Measurements from ENCODE around the gene CLCNKA. TPM values are rescaled to one million over a fixed set of nuclear protein-coding genes. Genes with fewer than 3 reads are reported as not detected.
"Not testable (repeated sequence)": the region's sequence is repeated elsewhere in the genome, so short reads cannot be mapped to it uniquely, and the experiment has no call there.

Gene CLCNKA
- total RNA-seq, 8 experiments from 2014 or later: 0.04 to 0.35 TPM; not detected in 6

DNA sequence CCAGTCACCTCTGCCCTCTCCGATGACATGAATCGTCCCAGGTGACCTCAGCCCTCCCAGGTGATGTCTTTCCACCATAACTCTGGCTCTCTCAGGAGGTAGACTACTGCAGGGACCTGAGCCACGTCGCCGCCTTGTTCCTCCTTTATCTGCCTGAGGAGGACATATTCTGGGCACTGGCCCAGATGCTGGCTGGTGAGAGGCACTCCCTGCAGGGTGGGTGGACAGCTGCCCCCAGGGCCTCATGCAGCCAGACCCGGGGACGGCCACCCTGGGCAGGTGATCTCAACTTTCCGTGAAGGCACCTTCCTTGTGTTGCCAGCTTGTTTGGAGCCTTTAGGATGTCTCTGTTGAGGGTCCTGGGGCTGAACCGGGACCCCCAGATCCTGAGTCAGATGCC is 32.1 kb upstream of the CLCNKA start:
- ATAC-seq (replicated peaks in 6 of 8): no peak
- WGBS, 10 experiments: 80 to 87% (median 84%) methylated on average over 1 to 8 of the region's 9 CpGs; no CpG with 5 or more reads in 4 of the 10 experiments
- no peak overlapping the region for H3K4me3 ChIP-seq
- no peak overlapping the region for H3K27ac ChIP-seq
- no peaks in the 10 kb centered on the region for H3K4me1 ChIP-seq (replicated peaks in 1 of 2)
- in situ Hi-C loops (cut with MboI; ENCODE audit: low pct_unique_long_range_greater_than_20kb in 2 of 9, low sequenced_read_pairs in 9 of 9, unreplicated experiment in 9 of 9): loop anchor here in 2 of 9 experiments (25.0 kb wide), 1 partner anchor 177 kb away; the partner anchor contains the start of gene UQCRHL (in 2 of the 2)

DNA sequence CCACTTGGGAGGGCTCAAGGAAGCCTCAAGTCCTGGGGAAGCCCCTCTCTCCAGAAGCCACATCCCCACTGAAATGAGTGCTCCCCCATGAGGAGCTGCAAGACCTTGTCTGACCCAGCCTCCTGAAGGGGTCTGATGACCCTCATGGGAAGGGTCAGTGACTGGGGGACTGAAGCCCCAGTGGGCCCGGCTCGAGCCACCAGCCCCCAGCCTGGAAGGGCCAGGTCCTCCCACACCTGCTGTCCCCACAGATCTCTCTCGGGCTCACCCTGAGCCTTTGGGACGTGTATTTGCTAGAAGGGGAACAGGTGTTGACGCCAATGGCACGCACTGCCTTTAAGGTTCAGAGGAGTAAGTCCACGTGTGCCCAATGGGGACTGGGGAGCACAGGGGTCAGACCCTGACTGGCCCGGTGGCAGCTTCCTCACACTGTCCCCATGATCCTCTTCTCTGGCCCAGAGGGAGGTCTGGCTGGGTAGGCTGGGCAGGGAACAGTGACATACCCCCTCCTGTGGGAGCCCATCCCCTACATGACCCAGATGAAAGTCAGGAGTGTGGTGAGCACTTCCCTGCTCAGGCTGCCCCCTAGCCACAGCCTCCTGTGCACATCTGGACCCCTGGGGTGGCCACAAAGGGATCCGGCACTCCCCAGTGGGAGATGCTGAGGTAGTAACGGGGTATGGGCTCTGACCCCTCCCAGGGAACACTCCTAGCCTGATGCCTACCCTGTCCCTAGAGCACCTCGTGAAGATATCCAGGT is 30.2 kb upstream of the CLCNKA start:
- Histone ChIP-seq H3K4me3 (no peak overlapping the region), H3K4me1 (replicated peaks in 1 of 2) (no peaks in the 10 kb centered on the region), H3K27ac (no peak overlapping the region)
- peak in 1 of 8 experiments; percentile 8 for ATAC-seq (replicated peaks in 6 of 8)
- 83 to 100% (median 93%) methylated on average over 1 to 3 of the region's 11 CpGs; no CpG with 5 or more reads in 5 of the 10 experiments for WGBS, 10 experiments
- in situ Hi-C loops (cut with MboI; ENCODE audit: low pct_unique_long_range_greater_than_20kb in 2 of 9, low sequenced_read_pairs in 9 of 9, unreplicated experiment in 9 of 9): loop anchor here in 2 of 9 experiments (25.0 kb wide), 1 partner anchor 179 kb away; the partner anchor contains the start of gene UQCRHL (in 2 of the 2)

DNA sequence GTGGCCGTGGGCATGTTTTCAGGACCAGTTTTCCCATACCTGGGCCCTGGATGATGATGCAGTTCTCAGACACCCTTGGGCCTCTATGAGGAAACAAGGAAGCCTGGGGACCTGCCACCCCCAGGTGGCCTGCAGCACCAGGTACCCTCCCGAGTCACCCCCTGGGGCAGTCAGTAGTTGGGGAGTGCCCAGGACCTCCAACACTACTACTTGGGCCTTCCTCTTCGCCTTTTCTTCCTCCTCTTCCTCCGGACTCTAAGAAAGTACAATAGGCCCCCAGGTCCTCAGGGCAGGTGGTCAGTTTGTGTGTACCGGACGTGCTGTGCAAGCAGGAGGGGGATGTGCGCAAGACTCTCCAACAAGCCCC is 29.7 kb upstream of the CLCNKA start:
- no peaks in the 10 kb centered on the region for H3K4me1 ChIP-seq (replicated peaks in 1 of 2)
- ATAC-seq (replicated peaks in 6 of 8): no peak
- no peak overlapping the region for H3K27ac ChIP-seq
- WGBS, 10 experiments: 79 to 87% (median 79%) methylated on average over 2 to 6 of the region's 7 CpGs; no CpG with 5 or more reads in 6 of the 10 experiments
- H3K4me3 ChIP-seq: no peak overlapping the region
- in situ Hi-C loops (cut with MboI; ENCODE audit: low pct_unique_long_range_greater_than_20kb in 2 of 9, low sequenced_read_pairs in 9 of 9, unreplicated experiment in 9 of 9): loop anchor here in 2 of 9 experiments (25.0 kb wide), 1 partner anchor 180 kb away; the partner anchor contains the start of gene UQCRHL (in 2 of the 2)

DNA sequence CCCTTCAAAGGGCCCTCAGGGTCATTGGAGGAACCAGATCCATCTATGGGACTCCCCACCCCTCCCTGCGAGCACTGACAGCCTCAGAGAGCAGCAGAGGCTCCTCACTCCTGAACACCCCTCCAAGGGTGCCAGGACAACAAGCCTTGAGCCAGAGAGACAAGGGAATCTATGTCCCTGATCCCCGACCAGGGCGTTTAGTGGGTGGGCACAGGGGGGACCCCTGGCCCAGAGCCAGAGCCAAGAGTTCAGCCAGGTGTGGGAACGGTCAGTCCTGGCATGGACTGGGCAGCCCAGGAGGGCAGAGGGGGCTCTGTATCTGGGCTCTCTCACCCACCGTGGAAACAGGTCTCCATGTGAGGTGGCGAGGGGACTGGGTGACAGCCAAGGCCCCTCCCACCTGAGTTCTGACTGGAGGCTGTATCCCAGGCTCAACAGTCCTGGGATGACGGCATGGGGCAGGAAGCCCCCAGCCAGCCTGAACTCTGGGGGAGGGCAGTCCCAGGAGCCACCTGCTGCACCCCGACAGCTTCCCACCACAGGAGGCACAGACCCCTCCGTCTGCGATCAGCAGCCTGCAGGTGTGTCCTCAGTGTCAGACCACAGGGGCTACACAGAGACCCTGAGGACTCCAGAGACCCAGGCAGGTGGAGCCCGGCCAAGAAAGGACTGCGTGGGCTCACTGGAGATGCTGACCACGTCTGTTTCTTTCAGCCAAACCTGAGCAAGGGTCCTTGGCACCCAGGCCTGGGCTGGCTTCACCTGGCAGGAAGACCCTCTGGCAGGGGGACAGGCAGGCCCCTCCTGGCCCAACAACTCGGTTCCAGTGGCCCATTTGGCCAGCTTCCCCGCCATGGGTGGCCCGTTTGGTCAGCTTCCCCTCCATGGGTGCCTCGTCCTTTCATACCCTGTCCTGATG is 29.0 kb upstream of the CLCNKA start:
- Histone ChIP-seq H3K4me3 (no peak overlapping the region), H3K4me1 (replicated peaks in 1 of 2) (no peaks in the 10 kb centered on the region), H3K27ac (no peak overlapping the region)
- no peak for ATAC-seq (replicated peaks in 6 of 8)
- in situ Hi-C loops (cut with MboI; ENCODE audit: low pct_unique_long_range_greater_than_20kb in 2 of 9, low sequenced_read_pairs in 9 of 9, unreplicated experiment in 9 of 9): loop anchor here in 2 of 9 experiments (25.0 kb wide), 1 partner anchor 181 kb away; the partner anchor contains the start of gene UQCRHL (in 2 of the 2)
- 66 to 100% (median 77%) methylated on average over 1 to 12 of the region's 17 CpGs; no CpG with 5 or more reads in 4 of the 10 experiments for WGBS, 10 experiments

DNA sequence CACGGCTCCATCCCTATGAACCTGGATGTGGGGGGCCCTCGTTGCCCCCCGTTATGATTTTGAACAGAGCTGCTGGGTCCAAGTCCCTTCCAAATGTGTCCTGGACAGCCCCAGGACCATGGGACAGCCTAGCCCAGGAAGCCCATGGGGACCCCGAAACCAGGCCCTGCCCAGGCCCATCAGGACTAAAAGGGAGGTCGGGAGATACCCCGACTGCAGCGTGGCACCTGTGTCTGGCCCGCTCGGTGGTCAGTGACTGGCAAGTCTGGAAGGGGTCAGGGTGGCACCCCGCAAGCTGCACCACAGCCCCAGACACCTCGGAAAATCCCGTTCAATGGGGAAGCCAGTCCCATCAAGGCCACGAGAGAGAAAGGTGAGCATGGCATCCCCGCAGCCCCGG is 28.2 kb upstream of the CLCNKA start:
- H3K27ac ChIP-seq: no peak overlapping the region
- in situ Hi-C loops (cut with MboI; ENCODE audit: low pct_unique_long_range_greater_than_20kb in 2 of 9, low sequenced_read_pairs in 9 of 9, unreplicated experiment in 9 of 9): loop anchor here in 2 of 9 experiments (25.0 kb wide), 1 partner anchor 181 kb away; the partner anchor contains the start of gene UQCRHL (in 2 of the 2)
- peak in 1 of 8 experiments; percentile 1 for ATAC-seq (replicated peaks in 6 of 8)
- no peaks in the 10 kb centered on the region for H3K4me1 ChIP-seq (replicated peaks in 1 of 2)
- 80 to 90% (median 90%) methylated on average over 1 to 9 of the region's 15 CpGs; no CpG with 5 or more reads in 7 of the 10 experiments for WGBS, 10 experiments
- H3K4me3 ChIP-seq: no peak overlapping the region

DNA sequence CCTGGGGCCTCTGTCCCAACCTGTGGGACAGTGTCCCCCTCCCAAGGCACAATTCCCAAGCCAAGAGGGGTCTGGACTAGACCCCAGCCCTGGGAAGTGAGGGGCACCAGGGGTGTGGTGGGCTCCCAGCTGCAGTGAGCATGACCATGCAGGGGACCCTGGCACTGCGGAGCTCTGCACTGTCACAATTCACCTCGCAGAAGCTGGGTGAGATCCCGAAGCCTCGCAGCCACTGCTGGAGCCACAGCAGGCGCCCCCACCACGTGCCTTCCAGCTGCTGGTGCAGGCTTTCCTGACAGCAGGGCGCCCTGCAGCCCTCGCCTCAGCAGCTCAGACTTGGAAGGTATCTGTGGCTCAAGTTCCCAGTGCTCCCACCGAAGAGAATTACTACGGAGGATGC is 27.8 kb upstream of the CLCNKA start:
- no peaks in the 10 kb centered on the region for H3K4me1 ChIP-seq (replicated peaks in 1 of 2)
- ATAC-seq (replicated peaks in 6 of 8): peak in 2 of 8 experiments; percentile 1 to 6
- no peak overlapping the region for H3K4me3 ChIP-seq
- WGBS, 10 experiments: 80 to 100% methylated on average over 3 of the region's 10 CpGs; no CpG with 5 or more reads in 8 of the 10 experiments
- in situ Hi-C loops (cut with MboI; ENCODE audit: low pct_unique_long_range_greater_than_20kb in 2 of 9, low sequenced_read_pairs in 9 of 9, unreplicated experiment in 9 of 9): loop anchor here in 2 of 9 experiments (25.0 kb wide), 1 partner anchor 182 kb away; the partner anchor contains the start of gene UQCRHL (in 2 of the 2)
- no peak overlapping the region for H3K27ac ChIP-seq

DNA sequence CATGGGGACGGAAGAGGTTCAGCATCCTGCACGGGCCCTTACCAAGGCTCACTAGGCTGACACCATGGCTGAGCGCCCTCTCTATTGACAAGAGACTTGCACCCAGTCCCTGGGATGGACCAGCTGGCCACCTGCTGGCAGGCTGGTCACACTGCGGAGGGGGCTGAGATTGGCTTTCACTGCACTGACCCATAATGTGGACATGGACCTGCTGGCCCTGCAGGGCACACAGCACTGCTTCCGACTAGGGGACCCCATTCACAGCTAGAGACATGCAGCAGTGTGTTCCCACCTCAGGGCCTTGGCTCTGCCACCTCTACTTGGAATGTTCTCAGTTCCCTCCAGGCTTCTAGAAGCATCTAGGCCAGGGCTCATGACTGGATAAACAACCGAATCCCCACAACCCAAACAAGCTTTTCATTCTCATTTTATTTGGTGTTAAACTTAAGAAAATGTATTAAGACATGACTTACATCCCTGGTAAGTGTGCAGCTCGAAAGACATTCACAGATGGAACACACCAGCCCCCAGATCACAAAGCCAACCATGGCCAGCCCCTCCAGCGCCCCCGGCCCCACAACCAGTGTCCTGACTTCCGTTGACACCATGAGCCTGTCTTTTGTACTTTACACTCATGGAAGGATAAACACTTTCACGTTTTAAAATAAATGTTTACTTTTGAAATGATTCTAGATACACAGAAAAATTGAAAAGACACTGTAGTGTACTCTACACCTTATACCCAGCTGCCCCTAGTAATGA is 27.1 kb upstream of the CLCNKA start:
- 25 to 80% (median 67%) methylated on average over 1 to 6 of the region's 11 CpGs; no CpG with 5 or more reads in 1 of the 10 experiments for WGBS, 10 experiments
- Histone ChIP-seq H3K4me1 (replicated peaks in 1 of 2) (no peaks in the 10 kb centered on the region), H3K27ac (no peak overlapping the region), H3K4me3 (no peak overlapping the region)
- in situ Hi-C loops (cut with MboI; ENCODE audit: low pct_unique_long_range_greater_than_20kb in 2 of 9, low sequenced_read_pairs in 9 of 9, unreplicated experiment in 9 of 9): loop anchor here in 2 of 9 experiments (25.0 kb wide), 1 partner anchor 182 kb away; the partner anchor contains the start of gene UQCRHL (in 2 of the 2)
- peak; percentile 76 to 98 (median 86) for ATAC-seq (replicated peaks in 6 of 8)

DNA sequence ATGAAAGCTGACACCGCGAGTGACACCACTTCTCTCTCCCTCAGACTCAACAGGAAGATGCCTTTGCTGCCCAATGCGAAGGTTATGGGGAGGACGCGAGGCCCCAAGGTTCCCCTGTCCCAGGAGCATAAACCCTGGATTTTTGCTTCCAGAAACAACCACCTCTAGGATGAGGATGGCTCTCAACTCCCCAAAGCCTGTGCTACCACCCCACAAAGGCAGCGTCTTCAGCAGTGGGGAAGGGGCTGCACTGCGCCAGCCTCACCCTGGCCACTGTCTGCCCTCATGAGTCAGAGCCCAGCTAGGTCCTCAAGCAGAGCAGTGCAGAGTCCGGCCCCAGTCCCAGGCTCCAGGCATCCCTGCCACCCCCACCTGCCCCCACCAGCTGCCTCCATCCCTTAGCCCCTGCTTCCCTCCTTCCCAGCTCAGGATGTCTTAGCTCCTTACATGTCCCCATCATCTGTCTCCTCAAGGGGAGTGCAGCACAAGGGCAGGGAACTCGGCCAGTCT is 24.7 kb upstream of the CLCNKA start:
- H3K27ac ChIP-seq: no peak overlapping the region
- in situ Hi-C loops (cut with MboI; ENCODE audit: low pct_unique_long_range_greater_than_20kb in 2 of 9, low sequenced_read_pairs in 9 of 9, unreplicated experiment in 9 of 9): loop anchor here in 2 of 9 experiments (25.0 kb wide), 1 partner anchor 185 kb away; the partner anchor contains the start of gene UQCRHL (in 2 of the 2)
- no peak overlapping the region for H3K4me3 ChIP-seq
- 47 to 100% (median 79%) methylated on average over 1 to 3 of the region's 9 CpGs; no CpG with 5 or more reads in 5 of the 10 experiments for WGBS, 10 experiments
- ATAC-seq (replicated peaks in 6 of 8): no peak
- no peaks in the 10 kb centered on the region for H3K4me1 ChIP-seq (replicated peaks in 1 of 2)

DNA sequence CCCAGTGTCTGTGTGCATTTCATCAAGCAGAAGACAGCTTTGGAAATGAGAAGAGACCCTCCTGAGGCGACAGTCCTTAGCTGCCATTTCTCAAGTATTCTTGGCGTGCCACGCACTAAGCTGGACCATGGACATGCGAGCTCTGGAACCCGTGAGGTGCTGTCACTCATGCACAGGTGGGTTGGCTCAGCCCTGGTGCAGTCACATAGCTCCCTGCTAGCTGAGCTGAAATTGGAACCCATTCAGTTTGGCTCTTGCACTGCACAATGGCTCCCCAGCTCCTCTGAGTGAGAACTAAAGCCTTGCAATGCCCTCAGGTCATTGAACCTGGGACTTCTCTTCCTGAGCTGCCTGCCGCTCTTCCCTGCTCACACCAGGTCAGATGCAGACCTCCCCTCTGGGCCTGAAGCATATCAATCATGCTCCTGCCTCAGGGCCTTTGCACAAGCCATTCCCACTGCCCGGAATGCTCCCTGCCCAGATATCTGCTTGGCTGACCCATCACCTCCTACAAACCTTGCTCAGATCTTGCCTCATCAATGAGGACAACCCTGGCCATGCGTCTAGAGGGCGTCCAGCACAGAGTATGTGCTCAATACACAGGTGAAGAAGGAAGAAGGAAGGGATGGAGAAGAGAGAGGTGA is 24.1 kb upstream of the CLCNKA start:
- no peak overlapping the region for H3K4me3 ChIP-seq
- H3K27ac ChIP-seq: no peak overlapping the region
- in situ Hi-C loops (cut with MboI; ENCODE audit: low pct_unique_long_range_greater_than_20kb in 2 of 9, low sequenced_read_pairs in 9 of 9, unreplicated experiment in 9 of 9): loop anchor here in 2 of 9 experiments (25.0 kb wide), 1 partner anchor 185 kb away; the partner anchor contains the start of gene UQCRHL (in 2 of the 2)
- WGBS, 10 experiments: 60 to 100% (median 78%) methylated on average over 1 to 9 of the region's 9 CpGs; no CpG with 5 or more reads in 4 of the 10 experiments
- no peaks in the 10 kb centered on the region for H3K4me1 ChIP-seq (replicated peaks in 1 of 2)
- no peak for ATAC-seq (replicated peaks in 6 of 8)

DNA sequence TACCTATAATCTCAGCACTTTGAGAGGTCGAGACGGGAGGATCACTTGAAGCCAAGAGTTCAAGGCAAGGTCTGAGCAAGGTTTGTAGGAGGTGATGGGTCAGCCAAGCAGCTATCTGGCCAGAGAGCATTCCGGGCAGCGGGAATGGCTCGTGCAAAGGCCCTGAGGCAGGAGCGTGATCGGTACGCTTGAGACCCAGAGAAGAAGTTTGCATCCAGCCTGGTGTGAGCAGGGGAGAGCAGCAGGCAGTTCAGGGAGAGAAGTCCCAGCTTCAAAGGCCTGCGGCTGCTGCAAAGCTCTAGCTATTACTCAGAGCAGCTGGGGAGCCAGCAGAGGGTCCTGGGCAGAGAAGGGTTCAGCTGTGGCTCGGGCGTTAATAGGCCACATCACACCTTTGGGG is 22.9 kb upstream of the CLCNKA start:
- 72 to 100% (median 87%) methylated on average over 1 to 11 of the region's 11 CpGs; no CpG with 5 or more reads in 2 of the 10 experiments for WGBS, 10 experiments

DNA sequence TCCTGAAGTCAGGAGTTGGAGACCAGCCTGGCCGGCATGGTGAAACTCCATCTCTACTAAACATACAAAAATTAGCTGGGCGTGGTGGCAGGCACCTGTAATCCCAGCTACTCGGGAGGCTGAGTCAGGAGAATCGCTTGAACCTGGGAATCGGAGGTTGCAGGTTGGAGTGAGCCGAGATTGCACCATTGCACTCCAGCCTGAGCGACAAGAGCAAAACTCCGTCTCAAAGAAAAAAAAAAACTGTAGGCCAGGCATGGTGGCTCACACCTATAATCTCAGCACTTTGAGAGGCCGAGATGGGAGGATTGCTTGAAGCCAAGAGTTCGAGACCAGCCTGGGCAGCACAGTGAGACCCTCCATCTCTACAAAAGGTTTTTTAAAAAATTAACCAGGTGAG is 20.6 kb upstream of the CLCNKA start:
- ATAC-seq (replicated peaks in 6 of 8); H3K4me3 ChIP-seq; H3K4me1 ChIP-seq (replicated peaks in 1 of 2); in situ Hi-C loops (cut with MboI; ENCODE audit: low pct_unique_long_range_greater_than_20kb in 2 of 9, low sequenced_read_pairs in 9 of 9, unreplicated experiment in 9 of 9); H3K27ac ChIP-seq: not testable (repeated sequence)
- WGBS, 10 experiments: 57 to 100% (median 77%) methylated on average over 1 to 9 of the region's 10 CpGs; no CpG with 5 or more reads in 2 of the 10 experiments

More for the DNA sequence above, 22.9 kb upstream of the CLCNKA start:
- no peak overlapping the region for H3K4me3 ChIP-seq
- in situ Hi-C loops (cut with MboI; ENCODE audit: low pct_unique_long_range_greater_than_20kb in 2 of 9, low sequenced_read_pairs in 9 of 9, unreplicated experiment in 9 of 9): loop anchor here in 2 of 9 experiments (25.0 kb wide), 1 partner anchor 187 kb away; the partner anchor contains the start of gene UQCRHL (in 2 of the 2)
- no peak for ATAC-seq (replicated peaks in 6 of 8)
- peaks cover 0 to 3% of the 10 kb centered on the region in 2 donors for H3K4me1 ChIP-seq (replicated peaks in 1 of 2)
- no peak overlapping the region for H3K27ac ChIP-seq
